GM13977 (cell line): Measurements from ENCODE around the gene NELFA.

ENCODE experiments used
- DNase-seq: peaks from one replicate; pipeline ENCODE4 v3.0.0; 2012; ENCODE audit warnings: low spot score
- CTCF ChIP-seq: IDR thresholded peaks from 2 replicates; pipeline ENCODE4 v1.5.1; 2012; ENCODE audit warnings: mild to moderate bottlenecking, control low read depth; ENCODE audit not compliant: insufficient read depth; ENCODE audit errors: extremely low read depth, missing control alignments
- in situ Hi-C: fragments of 300-500 bp; cut with MboI; formaldehyde crosslinking; loops from one replicate; pipeline ENCODE4 v1.12.0; 2022; ENCODE audit warnings: low sequenced_read_pairs, low pct_unique_long_range_greater_than_20kb, mixed read lengths, inconsistent platforms; ENCODE audit not compliant: unreplicated experiment

Gene NELFA

GRCh38 chr4:1948892-1949436 lies 59.8 kb downstream of the NELFA start:
- TF ChIP-seq CTCF: no peak
- in situ Hi-C loops: no loop called here
- no peak for DNase-seq

- in situ Hi-C loops: no loop called here
Measured at GRCh38 chr4:1948232-1948631, 60.5 kb downstream of the NELFA start.

GRCh38 chr4:1945912-1946311 lies 62.9 kb downstream of the NELFA start:
- no peak for DNase-seq
- TF ChIP-seq CTCF: no peak
- in situ Hi-C loops: no loop called here

More at GRCh38 chr4:1948232-1948631, 60.5 kb downstream of the NELFA start:
- no peak for DNase-seq
- no peak for TF ChIP-seq CTCF

GRCh38 chr4:1945124-1945895 lies 63.5 kb downstream of the NELFA start:
- no peak for DNase-seq
- in situ Hi-C loops: no loop called here
- no peak for TF ChIP-seq CTCF

GRCh38 chr4:1943928-1944327 lies 64.8 kb downstream of the NELFA start:
- TF ChIP-seq CTCF: no peak
- in situ Hi-C loops: no loop called here
- DNase-seq: no peak

GRCh38 chr4:1940566-1940965 lies 68.2 kb downstream of the NELFA start:
- in situ Hi-C loops: no loop called here
- DNase-seq: no peak
- TF ChIP-seq CTCF: no peak
